ENCODE data around the gene EFHD1.
A peak's percentile ranks its signal among the peaks of the same experiment; 100 is the strongest.

Gene EFHD1

GRCh38 chr2:232600053-232600773 is 33.2 kb upstream of the EFHD1 start:
- no peak for DNase-seq (ENCODE audit: low read depth in 1 of 2, low spot score in 1 of 2)
- TF ChIP-seq POLR2AphosphoS5 (IDR thresholded peaks at IDR 0.05; ENCODE audit: low read depth): no peak
- no peak for TF ChIP-seq SPI1 (IDR thresholded peaks at IDR 0.05; ENCODE audit: borderline replicate concordance, low read depth)
- TF ChIP-seq, protein P1, sequence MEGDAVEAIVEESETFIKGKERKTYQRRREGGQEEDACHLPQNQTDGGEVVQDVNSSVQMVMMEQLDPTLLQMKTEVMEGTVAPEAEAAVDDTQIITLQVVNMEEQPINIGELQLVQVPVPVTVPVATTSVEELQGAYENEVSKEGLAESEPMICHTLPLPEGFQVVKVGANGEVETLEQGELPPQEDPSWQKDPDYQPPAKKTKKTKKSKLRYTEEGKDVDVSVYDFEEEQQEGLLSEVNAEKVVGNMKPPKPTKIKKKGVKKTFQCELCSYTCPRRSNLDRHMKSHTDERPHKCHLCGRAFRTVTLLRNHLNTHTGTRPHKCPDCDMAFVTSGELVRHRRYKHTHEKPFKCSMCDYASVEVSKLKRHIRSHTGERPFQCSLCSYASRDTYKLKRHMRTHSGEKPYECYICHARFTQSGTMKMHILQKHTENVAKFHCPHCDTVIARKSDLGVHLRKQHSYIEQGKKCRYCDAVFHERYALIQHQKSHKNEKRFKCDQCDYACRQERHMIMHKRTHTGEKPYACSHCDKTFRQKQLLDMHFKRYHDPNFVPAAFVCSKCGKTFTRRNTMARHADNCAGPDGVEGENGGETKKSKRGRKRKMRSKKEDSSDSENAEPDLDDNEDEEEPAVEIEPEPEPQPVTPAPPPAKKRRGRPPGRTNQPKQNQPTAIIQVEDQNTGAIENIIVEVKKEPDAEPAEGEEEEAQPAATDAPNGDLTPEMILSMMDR (IDR thresholded peaks at IDR 0.05; ENCODE audit: insufficient read depth, low read length): no peak
- no peak for TF ChIP-seq REST (IDR thresholded peaks at IDR 0.05; ENCODE audit: insufficient replicate concordance, low read depth)
- TF ChIP-seq GABPA (IDR thresholded peaks at IDR 0.05; ENCODE audit: low read depth): no peak
- H3K4me3 ChIP-seq (replicated peaks; ENCODE audit: insufficient read depth, low read length): no peak overlapping the region
- H3K27ac ChIP-seq (replicated peaks): no peak overlapping the region
- H3K27me3 ChIP-seq (ENCODE audit: insufficient read depth, poor library complexity, severe bottlenecking): no peaks in the 10 kb centered on the region

DNA sequence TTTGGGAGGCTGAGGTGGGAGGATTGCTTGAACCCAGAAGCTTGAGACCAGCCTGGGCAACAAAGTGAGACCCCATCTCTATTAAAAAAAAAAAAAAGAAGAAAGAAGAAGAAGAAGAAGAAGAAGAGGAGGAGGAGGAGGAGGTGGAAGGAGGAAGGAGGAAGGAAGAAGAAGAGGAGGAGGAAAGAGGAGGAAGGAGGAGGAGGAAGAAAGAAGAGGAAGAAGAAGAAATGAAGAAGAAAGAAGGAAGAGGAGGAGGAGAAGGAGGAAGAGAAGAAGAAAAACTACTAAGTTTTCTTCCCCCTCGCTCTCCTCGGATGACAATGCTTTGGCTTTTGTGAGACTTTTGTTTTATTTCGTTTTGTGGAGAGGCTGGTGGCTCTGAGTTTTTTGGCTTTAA is 30.1 kb upstream of the EFHD1 start:
- TF ChIP-seq, protein P1 (IDR thresholded peaks at IDR 0.05; ENCODE audit: insufficient read depth, low read length): no peak
- no peak for TF ChIP-seq POLR2AphosphoS5 (IDR thresholded peaks at IDR 0.05; ENCODE audit: low read depth)
- TF ChIP-seq SPI1 (IDR thresholded peaks at IDR 0.05; ENCODE audit: borderline replicate concordance, low read depth): no peak
- TF ChIP-seq GABPA (IDR thresholded peaks at IDR 0.05; ENCODE audit: low read depth): no peak
- TF ChIP-seq REST (IDR thresholded peaks at IDR 0.05; ENCODE audit: insufficient replicate concordance, low read depth): no peak
- H3K27me3 ChIP-seq (ENCODE audit: insufficient read depth, poor library complexity, severe bottlenecking): no peaks in the 10 kb centered on the region
- H3K4me3 ChIP-seq (replicated peaks; ENCODE audit: insufficient read depth, low read length): no peak overlapping the region
- H3K27ac ChIP-seq (replicated peaks): no peak overlapping the region
- DNase-seq (ENCODE audit: low read depth in 1 of 2, low spot score in 1 of 2): no peak

DNA sequence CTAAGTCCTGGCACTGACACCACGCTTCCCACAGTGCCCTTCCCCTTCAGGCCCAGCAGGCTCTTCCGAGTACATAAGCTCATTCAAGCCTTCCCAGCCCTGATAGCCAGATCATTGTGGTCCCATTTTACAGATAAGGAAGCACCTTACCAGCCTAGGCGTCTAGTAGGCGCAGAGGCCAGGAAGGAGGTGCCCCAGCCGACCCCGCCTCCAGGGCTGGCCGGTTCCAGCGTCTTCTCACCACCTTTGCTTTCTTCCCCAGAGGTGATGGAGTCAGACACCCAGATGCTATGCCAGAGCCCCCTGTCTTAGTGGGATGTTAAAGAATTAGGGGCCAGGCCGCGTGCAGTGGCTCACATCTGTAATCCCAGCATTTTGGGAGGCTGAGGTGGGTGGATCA is 28.9 kb upstream of the EFHD1 start:
- peak in 1 of 2 experiments; percentile 15 for DNase-seq (ENCODE audit: low read depth in 1 of 2, low spot score in 1 of 2)
- no peak for TF ChIP-seq GABPA (IDR thresholded peaks at IDR 0.05; ENCODE audit: low read depth)
- no peak for TF ChIP-seq POLR2AphosphoS5 (IDR thresholded peaks at IDR 0.05; ENCODE audit: low read depth)
- TF ChIP-seq SPI1 (IDR thresholded peaks at IDR 0.05; ENCODE audit: borderline replicate concordance, low read depth): no peak
- TF ChIP-seq REST (IDR thresholded peaks at IDR 0.05; ENCODE audit: insufficient replicate concordance, low read depth): no peak
- TF ChIP-seq, protein P1 (IDR thresholded peaks at IDR 0.05; ENCODE audit: insufficient read depth, low read length): no peak
- H3K4me3 ChIP-seq (replicated peaks; ENCODE audit: insufficient read depth, low read length): no peak overlapping the region
- H3K27ac ChIP-seq (replicated peaks): no peak overlapping the region
- no peaks in the 10 kb centered on the region for H3K27me3 ChIP-seq (ENCODE audit: insufficient read depth, poor library complexity, severe bottlenecking)
